H1 (cell line): ENCODE data around the gene BOK. TPM values are rescaled to one million over a fixed set of nuclear protein-coding genes. Genes with fewer than 3 reads are reported as not detected.

Source experiments
- CTCF ChIA-PET: fragments of 300-600 bp; sonication (Branson Sonifier 250); formaldehyde crosslinking; loops from one replicate; lab custom pipeline; 2021; ENCODE audit not compliant: partially characterized antibody; lab: Charles Lee
- POLR2A ChIA-PET: fragments of 300-600 bp; sonication (Branson Sonifier 250); formaldehyde crosslinking; loops from one replicate; lab custom pipeline; 2021; ENCODE audit warnings: inconsistent platforms; ENCODE audit not compliant: partially characterized antibody; lab: Charles Lee
- DNase-seq, 2 experiments: peaks; one replicate each; pipeline versions ENCODE4 v3.0.0 to v3.0.0-alpha.2; 2010 to 2022; ENCODE audit warnings: low spot score in 2 of 2, low read depth in 1 of 2, mixed read lengths in 1 of 2
- FAIRE-seq: peaks from 2 replicates; lab custom pipeline; 2011; peaks lifted over from hg19 to GRCh38; lab: Jason Lieb, UNC
- H2AFZ ChIP-seq: 2 replicates; pipeline ENCODE4 v1.8.1; 2012; ENCODE audit warnings: low read length, inconsistent platforms
- H2AK5ac ChIP-seq: 2 replicates; pipeline ENCODE4 v1.6.1; 2013; ENCODE audit warnings: low read depth, low read length
- H2BK120ac ChIP-seq: replicated peaks from 2 replicates; pipeline ENCODE3; 2013; ENCODE audit warnings: low read depth, low read length, inconsistent platforms
- H2BK12ac ChIP-seq: 2 replicates; pipeline ENCODE4 v1.6.1; 2013; ENCODE audit warnings: low read depth, low read length
- H2BK15ac ChIP-seq: 2 replicates; pipeline ENCODE4 v1.6.1; 2013; ENCODE audit warnings: low read length
- H2BK20ac ChIP-seq: 2 replicates; pipeline ENCODE4 v1.6.1; 2013; ENCODE audit warnings: low read length
- H2BK5ac ChIP-seq: 2 replicates; pipeline ENCODE4 v1.6.1; 2013; ENCODE audit warnings: low read depth, low read length
- H3K14ac ChIP-seq: 2 replicates; pipeline ENCODE4 v1.6.1; 2013; ENCODE audit warnings: inconsistent platforms; ENCODE audit not compliant: insufficient read length
- H3K18ac ChIP-seq: 2 replicates; pipeline ENCODE4 v1.6.1; 2013; ENCODE audit warnings: low read length; ENCODE audit errors: extremely low read depth
- H3K23ac ChIP-seq: 2 replicates; pipeline ENCODE4 v1.6.1; 2013; ENCODE audit warnings: inconsistent platforms; ENCODE audit not compliant: insufficient read length
- H3K23me2 ChIP-seq: 2 replicates; pipeline ENCODE4 v1.6.1; 2013; ENCODE audit warnings: low read depth, low read length
- H3K27ac ChIP-seq: 2 replicates; pipeline ENCODE4 v1.6.1; 2011; ENCODE audit warnings: low read depth, low read length, inconsistent platforms
- H3K27me3 ChIP-seq, 4 experiments: replicated peaks in 1 of 4; 1 replicate in 1 of 4; 2 replicates in 3 of 4; pipeline versions ENCODE4 v1.6.1 to v1.8.1; 2011 to 2013; ENCODE audit warnings: low read length in 3 of 4, mild to moderate bottlenecking in 3 of 4, inconsistent platforms in 2 of 4, mixed read lengths in 2 of 4, moderate library complexity in 1 of 4; ENCODE audit not compliant: control insufficient read depth in 3 of 4, insufficient read depth in 3 of 4; ENCODE audit errors: extremely low read depth in 1 of 4
- H3K36me3 ChIP-seq, 4 experiments: 2 replicates each; pipeline versions ENCODE4 v1.6.1 to v1.8.1; 2011 to 2013; ENCODE audit warnings: mild to moderate bottlenecking in 4 of 4, low read length in 3 of 4, moderate library complexity in 2 of 4, control low read depth in 1 of 4, inconsistent platforms in 1 of 4; ENCODE audit not compliant: insufficient read depth in 4 of 4, control insufficient read depth in 2 of 4
- H3K4ac ChIP-seq: replicated peaks from 2 replicates; pipeline ENCODE3; 2013; ENCODE audit warnings: low read length, low read depth, mixed read lengths, inconsistent platforms; ENCODE audit not compliant: insufficient read length
- H3K4me1 ChIP-seq, 4 experiments: replicated peaks in 1 of 4; 1 replicate in 1 of 4; 2 replicates in 3 of 4; pipeline versions ENCODE4 v1.6.1 to v1.8.1; 2011 to 2013; ENCODE audit warnings: low read length in 3 of 4, inconsistent platforms in 2 of 4, mixed read lengths in 1 of 4; ENCODE audit not compliant: insufficient read depth in 4 of 4, control insufficient read depth in 3 of 4
- H3K4me2 ChIP-seq, 2 experiments: 2 replicates each; pipeline versions ENCODE4 v1.6.1 to v1.8.1; 2011 to 2013; ENCODE audit warnings: low read depth in 2 of 2, low read length in 2 of 2, control low read depth in 1 of 2, inconsistent platforms in 1 of 2, mild to moderate bottlenecking in 1 of 2; ENCODE audit not compliant: insufficient read depth in 1 of 2
- H3K4me3 ChIP-seq, 4 experiments: fragments of 200-600, 300-600 bp in 1 of 4; sonication (generic), shearing (Covaris generic), sonication (Bioruptor Twin) in 1 of 4; 2 replicates each; pipeline versions ENCODE4 v1.5.1 to v1.8.1; 2011 to 2016; ENCODE audit warnings: low read length in 4 of 4, low read depth in 3 of 4, control low read depth in 2 of 4, inconsistent platforms in 2 of 4, mild to moderate bottlenecking in 2 of 4, mixed read lengths in 1 of 4, moderate library complexity in 1 of 4; ENCODE audit not compliant: insufficient read depth in 2 of 4; ENCODE audit errors: extremely low read depth in 1 of 4
- H3K56ac ChIP-seq: replicated peaks from 2 replicates; pipeline ENCODE3; 2013; ENCODE audit warnings: low read depth, mild to moderate bottlenecking, mixed read lengths, low read length, inconsistent platforms; ENCODE audit not compliant: insufficient read length
- H3K79me1 ChIP-seq: 2 replicates; pipeline ENCODE4 v1.6.1; 2013; ENCODE audit warnings: low read depth, low read length, control low read depth
- H3K79me2 ChIP-seq, 2 experiments: 2 replicates each; pipeline versions ENCODE4 v1.6.1 to v1.8.1; 2012 to 2013; ENCODE audit warnings: low read length in 2 of 2, mild to moderate bottlenecking in 2 of 2, inconsistent platforms in 1 of 2; ENCODE audit not compliant: insufficient read depth in 2 of 2, control insufficient read depth in 1 of 2
- H3K9ac ChIP-seq, 4 experiments: replicated peaks in 1 of 4; 1 replicate in 1 of 4; 2 replicates in 3 of 4; pipeline versions ENCODE4 v1.6.1 to v1.8.1; 2011 to 2013; ENCODE audit warnings: low read depth in 3 of 4, low read length in 3 of 4, control low read depth in 2 of 4, mild to moderate bottlenecking in 2 of 4, moderate library complexity in 2 of 4, inconsistent platforms in 1 of 4; ENCODE audit errors: extremely low read depth in 1 of 4
- H3K9me3 ChIP-seq, 2 experiments: 2 replicates each; pipeline versions ENCODE4 v1.6.1 to v1.8.1; 2012 to 2013; ENCODE audit warnings: mild to moderate bottlenecking in 2 of 2, moderate library complexity in 2 of 2, control low read depth in 1 of 2, inconsistent platforms in 1 of 2, low read depth in 1 of 2, low read length in 1 of 2, mixed read lengths in 1 of 2; ENCODE audit not compliant: insufficient read depth in 2 of 2
- H4K20me1 ChIP-seq, 2 experiments: replicated peaks in 1 of 2; 2 replicates each; pipeline versions ENCODE3 to v1.8.1; 2011 to 2013; ENCODE audit warnings: inconsistent platforms in 2 of 2, low read length in 2 of 2, mild to moderate bottlenecking in 1 of 2; ENCODE audit not compliant: insufficient read depth in 2 of 2, control insufficient read depth in 1 of 2
- H4K5ac ChIP-seq: 2 replicates; pipeline ENCODE4 v1.6.1; 2013; ENCODE audit warnings: low read length, low read depth, mixed read lengths, inconsistent platforms; ENCODE audit not compliant: insufficient read length
- H4K8ac ChIP-seq: 2 replicates; pipeline ENCODE4 v1.8.0; 2013; ENCODE audit warnings: mild to moderate bottlenecking, moderate library complexity, low read length, inconsistent platforms; ENCODE audit not compliant: insufficient read depth; ENCODE audit errors: extremely low read depth
- H4K91ac ChIP-seq: replicated peaks from 2 replicates; pipeline ENCODE3; 2013; ENCODE audit warnings: low read length, mixed read lengths, inconsistent platforms; ENCODE audit not compliant: insufficient read length
- BRCA1 ChIP-seq: IDR thresholded peaks from 2 replicates; pipeline ENCODE4 v1.6.1; 2012; ENCODE audit warnings: low read depth, low read length, improper control_type of control experiment
- CBX5 ChIP-seq: fragments of 300-800, 300-1000 bp; sonication (generic); IDR thresholded peaks from 2 replicates; pipeline ENCODE4 v1.7.1; 2016; ENCODE audit warnings: antibody characterized with exemption, low read length, low read depth
- GTF2F1 ChIP-seq: IDR thresholded peaks from 2 replicates; pipeline ENCODE4 v1.6.1; 2012; ENCODE audit warnings: low read depth, low read length, improper control_type of control experiment, borderline replicate concordance
- KDM5A ChIP-seq: fragments of 200-600 bp; IDR thresholded peaks from 2 replicates; pipeline ENCODE4 v1.7.1; 2012; ENCODE audit warnings: mild to moderate bottlenecking, low read length, inconsistent platforms, mixed read lengths
- TAF7 ChIP-seq: optimal IDR thresholded peaks from 2 replicates; pipeline ENCODE3; 2011; ENCODE audit warnings: low read depth, mild to moderate bottlenecking, inconsistent platforms, low read length, moderate library complexity, borderline replicate concordance
- polyA plus RNA-seq, 7 experiments: library from polyadenylated mRNA; depleted of rRNA in 3 of 7; stranded (reverse) in 5 of 7; unstranded in 2 of 7; fragments of >200 nt in 5 of 7; fragments of 200-250 nt in 2 of 7; gene quantifications; 1 replicate in 5 of 7; 2 replicates in 1 of 7; 4 replicates in 1 of 7; pipeline versions ENCODE4 v1.2.1 to v1.2.3, GENCODE V29; 2011 to 2013; ENCODE audit warnings: missing spikeins in 2 of 7, mixed read lengths in 2 of 7
- total RNA-seq: library from RNA; stranded (reverse); fragmentation: NEBNext Ultra II Directional; extraction: Animal tissue kit (Norgen Biotek cat#: 25700); gene quantifications from 2 replicates; pipeline ENCODE4 v1.2.1, GENCODE V29; 2021

Gene BOK
- total and polyA plus RNA-seq, 2 of the 8 experiments (the other 6 are each of a cell fraction or from before 2014, with no cell fraction given): 33.7 to 37.6 TPM

- Histone ChIP-seq H4K20me1 (peaks cover 2 to 4% of the 10 kb centered on the region in 2 experiments), H3K79me1 (no peaks in the 10 kb centered on the region; the same call in 1 of the 2 replicates), H3K56ac (no peak overlapping the region), H3K23me2 (peaks cover 8% of the 10 kb centered on the region; the same call in 1 of the 2 replicates), H2BK120ac (no peak overlapping the region), H3K36me3 (no peaks in the 10 kb centered on the region), H3K27me3 (peaks cover 0 to 2% (median 0%) of the 10 kb centered on the region in 4 experiments; a peak in 2 of 7 replicates), H2BK15ac (no peak overlapping the region), H4K91ac (no peak overlapping the region), H3K4me1 (peaks cover 0 to 8% (median 3%) of the 10 kb centered on the region in 4 experiments; a peak in 4 of 7 replicates), H3K4ac (no peak overlapping the region), H2BK5ac (no peak overlapping the region), H3K79me2 (no peaks in the 10 kb centered on the region), H3K9ac (no peak overlapping the region), H3K27ac (no peak overlapping the region), H2AFZ (no peak overlapping the region), H4K5ac (no peak overlapping the region), H2BK12ac (no peak overlapping the region), H2AK5ac (no peak overlapping the region), H3K4me3 (no peak overlapping the region), H3K9me3 (0 out of 4 replicates have a peak, but pooled peaks cover 0 to 4% of the 10 kb centered on the region in 2 experiments), H3K4me2 (no peak overlapping the region), H2BK20ac (no peak overlapping the region), H3K23ac (no peak overlapping the region), H4K8ac (no peak overlapping the region), H3K14ac (no peak overlapping the region), H3K18ac (no peak overlapping the region)
- POLR2A ChIA-PET: no interaction called here
- FAIRE-seq (no peak), DNase-seq (no peak)
- CTCF ChIA-PET: interaction anchor here (0.9 to 2.2 kb wide), 4 partner anchors 7 to 28 kb away, joined by 3 to 9 read pairs (median 4); no protein-coding TSS in a partner anchor
- TF ChIP-seq KDM5A: no peak
- TF ChIP-seq TAF7: no peak
- no peak for TF ChIP-seq BRCA1
- no peak for TF ChIP-seq CBX5
- TF ChIP-seq GTF2F1: no peak
Observed at GRCh38 chr2:241556746-241557145, 1.8 kb upstream of the BOK start.
